Endodermal cell (in vitro differentiated cells): ENCODE measurements around the gene ZFAND6. TPM values are rescaled to one million over a fixed set of nuclear protein-coding genes. Genes with fewer than 3 reads are reported as not detected.
"Not testable (repeated sequence)": the region's sequence is repeated elsewhere in the genome, so short reads cannot be mapped to it uniquely, and the experiment has no call there.

Source experiments
- DNase-seq: peaks from one replicate; pipeline ENCODE4 v3.0.0-alpha.2; 2017
- H3K27ac ChIP-seq: 2 replicates; pipeline ENCODE4 v1.5.1; 2013; ENCODE audit warnings: mild to moderate bottlenecking, low read depth, low read length, moderate library complexity
- H3K27me3 ChIP-seq: 2 replicates; pipeline ENCODE4 v1.6.1; 2013; ENCODE audit warnings: mild to moderate bottlenecking, low read length, moderate library complexity; ENCODE audit not compliant: insufficient read depth, control insufficient read depth, poor library complexity, severe bottlenecking
- H3K36me3 ChIP-seq: 2 replicates; pipeline ENCODE4 v1.7.0; 2013; ENCODE audit warnings: mild to moderate bottlenecking, low read length, moderate library complexity; ENCODE audit not compliant: control insufficient read depth, insufficient read depth
- H3K4me1 ChIP-seq: one replicate; pipeline ENCODE4 v1.7.0; 2013; ENCODE audit warnings: low read length; ENCODE audit not compliant: control insufficient read depth, insufficient read depth
- H3K4me3 ChIP-seq: 2 replicates; pipeline ENCODE4 v1.5.1; 2013; ENCODE audit warnings: mild to moderate bottlenecking, low read length, moderate library complexity
- H3K9ac ChIP-seq: 2 replicates; pipeline ENCODE4 v1.6.1; 2013; ENCODE audit warnings: mild to moderate bottlenecking, low read length, moderate library complexity; ENCODE audit not compliant: poor library complexity, severe bottlenecking; ENCODE audit errors: extremely low read depth
- H3K9me3 ChIP-seq: 2 replicates; pipeline ENCODE4 v1.6.1; 2013; ENCODE audit warnings: mild to moderate bottlenecking, low read length, moderate library complexity; ENCODE audit not compliant: control insufficient read depth
- H3K27ac Mint-ChIP-seq: 2 replicates; pipeline ENCODE4 v1.8.0; 2020; ENCODE audit warnings: mixed read lengths
- H3K27me3 Mint-ChIP-seq: 2 replicates; pipeline ENCODE4 v1.8.0; 2021; ENCODE audit warnings: mild to moderate bottlenecking, mixed read lengths; ENCODE audit not compliant: insufficient read depth
- H3K36me3 Mint-ChIP-seq: 2 replicates; pipeline ENCODE4 v1.8.0; 2020; ENCODE audit warnings: low read depth, mixed read lengths
- H3K4me1 Mint-ChIP-seq: 2 replicates; pipeline ENCODE4 v1.8.0; 2020; ENCODE audit warnings: mixed read lengths
- H3K4me3 Mint-ChIP-seq: 2 replicates; pipeline ENCODE4 v1.8.0; 2020; ENCODE audit warnings: mild to moderate bottlenecking, moderate library complexity, mixed read lengths
- H3K9me3 Mint-ChIP-seq: 2 replicates; pipeline ENCODE4 v1.8.0; 2020; ENCODE audit warnings: mild to moderate bottlenecking, mixed read lengths
- WGBS, 2 experiments: methylation state at CpG; one replicate each; pipeline versions ENCODE4 v1.1.5 to v1.1.7; 2013; ENCODE audit warnings: missing lambda C conversion rate in 2 of 2, mixed read lengths in 1 of 2; ENCODE audit not compliant: insufficient coverage in 1 of 2, insufficient read length in 1 of 2; 5-methylcytosine and 5-hydroxymethylcytosine counted together
- total RNA-seq, 2 donors: library from RNA; stranded (reverse); fragmentation: NEBNext Ultra II Directional in 1 of 2; extraction: Animal tissue kit (Norgen Biotek cat#: 25700) in 1 of 2; gene quantifications; 2 replicates in 1 of 2; 3 replicates in 1 of 2; pipeline ENCODE4 v1.2.1, GENCODE V29; 2021
- TF ChIP-seq, protein P1 (sequence below): fragments of 200-600 bp; sonication (generic); conservative IDR thresholded peaks from 2 replicates; pipeline ENCODE4 v1.5.0; 2021; ENCODE audit warnings: antibody characterized with exemption, mild to moderate bottlenecking

The ZFAND6 gene
- total RNA-seq, 2 donors from 2014 or later, result 84.5 to 86.2 TPM

DNA sequence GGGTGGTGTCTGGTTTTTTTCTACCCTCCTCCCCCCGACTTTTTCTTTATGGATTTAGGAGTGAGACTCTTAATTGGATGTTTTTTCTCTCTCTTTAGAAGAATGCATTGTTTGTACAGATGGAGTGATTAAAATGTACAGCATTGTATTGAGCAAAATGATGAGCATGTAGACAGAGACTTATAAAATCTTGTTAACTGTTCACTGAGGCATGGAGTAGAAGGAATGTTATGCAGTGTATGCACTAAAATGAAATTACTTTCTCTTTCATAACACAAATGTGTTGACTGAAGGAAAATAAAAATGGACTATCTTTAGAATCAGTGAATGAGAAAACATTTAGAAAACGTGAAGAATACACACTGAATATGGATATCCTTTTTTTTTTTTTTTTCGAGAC, 39.8 kb downstream of the ZFAND6 start:
- Histone ChIP-seq H3K36me3 (peaks cover 4% of the 10 kb centered on the region), H3K27me3 (no peaks in the 10 kb centered on the region), H3K27ac (no peak overlapping the region), H3K4me1 (no peaks in the 10 kb centered on the region), H3K9ac (no peak overlapping the region), H3K9me3 (no peaks in the 10 kb centered on the region), H3K4me3 (no peak overlapping the region)
- Mint-ChIP-seq H3K27me3 (no peaks in the 10 kb centered on the region), H3K4me1 (peaks cover 9% of the 10 kb centered on the region), H3K36me3 (peaks cover 5% of the 10 kb centered on the region), H3K9me3 (no peaks in the 10 kb centered on the region), H3K4me3 (no peak overlapping the region), H3K27ac (no peak overlapping the region)
- WGBS, 2 experiments, result 92% methylated on average over 3 of the region's 3 CpGs; no CpG with 5 or more reads in 1 of the 2 experiments
- TF ChIP-seq, protein P1, sequence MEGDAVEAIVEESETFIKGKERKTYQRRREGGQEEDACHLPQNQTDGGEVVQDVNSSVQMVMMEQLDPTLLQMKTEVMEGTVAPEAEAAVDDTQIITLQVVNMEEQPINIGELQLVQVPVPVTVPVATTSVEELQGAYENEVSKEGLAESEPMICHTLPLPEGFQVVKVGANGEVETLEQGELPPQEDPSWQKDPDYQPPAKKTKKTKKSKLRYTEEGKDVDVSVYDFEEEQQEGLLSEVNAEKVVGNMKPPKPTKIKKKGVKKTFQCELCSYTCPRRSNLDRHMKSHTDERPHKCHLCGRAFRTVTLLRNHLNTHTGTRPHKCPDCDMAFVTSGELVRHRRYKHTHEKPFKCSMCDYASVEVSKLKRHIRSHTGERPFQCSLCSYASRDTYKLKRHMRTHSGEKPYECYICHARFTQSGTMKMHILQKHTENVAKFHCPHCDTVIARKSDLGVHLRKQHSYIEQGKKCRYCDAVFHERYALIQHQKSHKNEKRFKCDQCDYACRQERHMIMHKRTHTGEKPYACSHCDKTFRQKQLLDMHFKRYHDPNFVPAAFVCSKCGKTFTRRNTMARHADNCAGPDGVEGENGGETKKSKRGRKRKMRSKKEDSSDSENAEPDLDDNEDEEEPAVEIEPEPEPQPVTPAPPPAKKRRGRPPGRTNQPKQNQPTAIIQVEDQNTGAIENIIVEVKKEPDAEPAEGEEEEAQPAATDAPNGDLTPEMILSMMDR, result no peak
- no peak for DNase-seq

DNA sequence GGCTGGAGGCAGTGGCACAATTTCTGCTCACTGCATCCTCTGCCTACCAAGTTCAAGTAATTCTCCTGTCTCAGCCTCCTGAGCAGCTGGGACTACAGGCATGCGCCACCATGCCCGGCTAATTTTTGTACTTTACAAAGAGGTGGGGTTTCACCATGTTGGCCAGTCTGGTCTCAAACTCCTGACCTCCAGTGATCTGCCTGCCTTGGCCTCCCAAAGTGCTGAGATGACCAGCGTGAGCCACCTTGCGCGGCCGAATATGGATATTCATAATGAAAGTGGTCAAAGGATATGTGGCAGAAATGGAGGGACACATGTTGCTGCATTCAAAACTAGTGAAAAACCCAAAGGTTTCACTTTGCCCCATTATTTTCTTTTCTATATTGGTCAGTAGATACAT, 40.2 kb downstream of the ZFAND6 start:
- WGBS, 2 experiments, result 89 to 96% methylated on average over 4 to 6 of the region's 6 CpGs
- not testable (repeated sequence) for H3K9me3 ChIP-seq, H3K27ac Mint-ChIP-seq, H3K36me3 ChIP-seq, H3K27ac ChIP-seq, H3K4me3 Mint-ChIP-seq, H3K9ac ChIP-seq, H3K4me3 ChIP-seq, H3K27me3 ChIP-seq, H3K27me3 Mint-ChIP-seq, H3K9me3 Mint-ChIP-seq, H3K36me3 Mint-ChIP-seq, DNase-seq, H3K4me1 ChIP-seq, H3K4me1 Mint-ChIP-seq

DNA sequence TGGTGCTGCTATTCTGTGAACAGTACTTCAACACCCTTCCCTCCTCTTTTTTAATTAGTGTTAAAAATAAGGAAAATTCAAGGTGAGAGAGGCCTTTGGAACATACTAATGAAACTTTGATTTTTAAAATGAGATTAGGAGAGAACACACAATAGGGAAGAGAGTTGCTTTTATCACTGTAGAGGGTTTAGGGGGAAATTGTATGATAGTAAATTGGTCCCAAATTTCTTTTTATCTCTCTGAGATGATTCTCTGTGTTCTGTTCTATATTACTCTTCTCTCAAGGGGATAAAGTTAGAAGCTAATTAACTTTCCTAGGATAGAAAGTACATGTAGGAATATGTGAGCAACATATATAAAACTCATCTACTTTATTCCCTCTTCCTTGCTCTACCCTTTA, 40.8 kb downstream of the ZFAND6 start:
- no peaks in the 10 kb centered on the region for H3K4me1 ChIP-seq

DNA sequence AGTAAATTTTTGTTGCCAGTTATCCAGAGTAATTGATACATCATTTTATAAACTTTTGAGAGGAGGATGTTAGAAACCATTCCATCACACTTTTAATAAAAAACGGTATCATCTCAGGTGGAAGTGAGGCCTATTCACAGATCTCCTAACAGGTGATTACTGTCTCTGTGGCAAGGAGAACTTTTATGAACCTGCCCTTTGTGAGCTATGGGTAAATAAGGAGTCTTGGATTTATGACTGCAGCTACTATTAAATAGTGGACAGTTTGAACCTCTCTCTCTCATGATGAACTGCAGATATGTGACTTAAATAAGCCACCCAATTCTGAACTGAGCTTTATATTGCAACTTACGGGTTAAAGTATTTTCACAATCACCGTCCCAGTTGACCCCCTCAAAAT, 45.7 kb downstream of the ZFAND6 start:
- no peak overlapping the region for H3K4me3 ChIP-seq

More for the DNA sequence above, 40.8 kb downstream of the ZFAND6 start:
- Histone ChIP-seq H3K4me3 (no peak overlapping the region), H3K27ac (no peak overlapping the region), H3K27me3 (no peaks in the 10 kb centered on the region), H3K9ac (no peak overlapping the region), H3K9me3 (no peaks in the 10 kb centered on the region), H3K36me3 (peaks cover 4% of the 10 kb centered on the region)
- TF ChIP-seq, protein P1, result no peak
- H3K36me3 Mint-ChIP-seq, result peaks cover 8% of the 10 kb centered on the region
- no peak for DNase-seq
- no peak overlapping the region for H3K27ac Mint-ChIP-seq
- H3K4me3 Mint-ChIP-seq, result no peak overlapping the region
- H3K27me3 Mint-ChIP-seq, result no peaks in the 10 kb centered on the region
- H3K9me3 Mint-ChIP-seq, result no peaks in the 10 kb centered on the region
- H3K4me1 Mint-ChIP-seq, result peaks cover 9% of the 10 kb centered on the region

More for the DNA sequence above, 45.7 kb downstream of the ZFAND6 start:
- Mint-ChIP-seq H3K27ac (no peak overlapping the region), H3K36me3 (peaks cover 8% of the 10 kb centered on the region), H3K4me3 (no peak overlapping the region), H3K4me1 (peaks cover 14% of the 10 kb centered on the region), H3K9me3 (no peaks in the 10 kb centered on the region), H3K27me3 (no peaks in the 10 kb centered on the region)
- DNase-seq, result no peak
- H3K27ac ChIP-seq, result no peak overlapping the region
- H3K4me1 ChIP-seq, result peaks cover 7% of the 10 kb centered on the region
- H3K9me3 ChIP-seq, result no peaks in the 10 kb centered on the region
- H3K9ac ChIP-seq, result no peak overlapping the region
- no peaks in the 10 kb centered on the region for H3K27me3 ChIP-seq
- WGBS, 2 experiments, result 94 to 95% methylated on average over 2 to 3 of the region's 3 CpGs
- H3K36me3 ChIP-seq, result peaks cover 4% of the 10 kb centered on the region
- TF ChIP-seq, protein P1, result no peak
